Endothelial cell of umbilical vein (primary cell): ENCODE data around the gene STRN3. TPM values are rescaled to one million over a fixed set of nuclear protein-coding genes. Genes with fewer than 3 reads are reported as not detected.
"Not testable (repeated sequence)": the region's sequence is repeated elsewhere in the genome, so short reads cannot be mapped to it uniquely, and the experiment has no call there.

Source experiments
- BruUV-seq: library from RNA; stranded (reverse); fragments of 400-500 nt; replicated peaks from 2 replicates; lab custom pipeline; 2021; lab: Mats Ljungman, UMichigan
- CTCF ChIA-PET: fragments of 300-600, 350-600 bp; sonication (Branson Sonifier 250); formaldehyde crosslinking; loops from one replicate; lab custom pipeline; 2021; ENCODE audit warnings: antibody characterized with exemption, inconsistent platforms; lab: Charles Lee
- POLR2A ChIA-PET: fragments of 300-600, 350-600 bp; sonication (Branson Sonifier 250); formaldehyde crosslinking; loops from one replicate; lab custom pipeline; 2021; ENCODE audit warnings: antibody characterized with exemption, inconsistent platforms; lab: Charles Lee
- DNase-seq: peaks from one replicate; pipeline ENCODE4 v3.0.0-alpha.2; 2011; ENCODE audit warnings: low read depth, low spot score
- FAIRE-seq: peaks from 2 replicates; lab custom pipeline; 2011; peaks lifted over from hg19 to GRCh38; lab: Jason Lieb, UNC
- H2AFZ ChIP-seq: 2 replicates; pipeline ENCODE4 v1.6.0; 2012; ENCODE audit warnings: low read depth, low read length, control low read depth, inconsistent platforms
- H3K27ac ChIP-seq: 2 replicates; pipeline ENCODE4 v1.5.1; 2011; ENCODE audit warnings: low read depth, mild to moderate bottlenecking, control low read depth, low read length, moderate library complexity; ENCODE audit not compliant: insufficient read depth
- H3K27me3 ChIP-seq, 2 experiments: 2 replicates each; pipeline versions ENCODE4 v1.6.0 to v1.6.1; 2011; ENCODE audit warnings: low read length in 2 of 2, mixed read lengths in 1 of 2; ENCODE audit not compliant: control insufficient read depth in 2 of 2, insufficient read depth in 2 of 2
- H3K36me3 ChIP-seq, 2 experiments: 2 replicates in 1 of 2; 3 replicates in 1 of 2; pipeline ENCODE4 v1.5.1; 2011; ENCODE audit warnings: low read length in 2 of 2, mild to moderate bottlenecking in 1 of 2, moderate library complexity in 1 of 2; ENCODE audit not compliant: control insufficient read depth in 2 of 2, insufficient read depth in 2 of 2; ENCODE audit errors: extremely low read depth in 1 of 2
- H3K4me1 ChIP-seq: 3 replicates; pipeline ENCODE4 v1.5.1; 2011; ENCODE audit warnings: mild to moderate bottlenecking, low read length; ENCODE audit not compliant: control insufficient read depth, insufficient read depth; ENCODE audit errors: extremely low read depth
- H3K4me2 ChIP-seq: 2 replicates; pipeline ENCODE4 v1.6.1; 2011; ENCODE audit warnings: low read length, control low read depth, mixed read lengths; ENCODE audit not compliant: insufficient read depth
- H3K4me3 ChIP-seq, 3 experiments: fragments of 200-600 bp in 1 of 3; sonication (generic), shearing (Covaris generic) in 1 of 3; replicated peaks in 1 of 3; 2 replicates each; pipeline ENCODE4 v1.5.1; 2011 to 2016; ENCODE audit warnings: control low read depth in 3 of 3, low read length in 3 of 3, mild to moderate bottlenecking in 2 of 3, inconsistent platforms in 1 of 3, low read depth in 1 of 3, moderate library complexity in 1 of 3; ENCODE audit not compliant: insufficient read depth in 1 of 3
- H3K79me2 ChIP-seq: 2 replicates; pipeline ENCODE4 v1.6.0; 2012; ENCODE audit warnings: low read length, inconsistent platforms; ENCODE audit not compliant: control insufficient read depth, insufficient read depth
- H3K9ac ChIP-seq: replicated peaks from 2 replicates; pipeline ENCODE3; 2011; ENCODE audit warnings: low read length, control low read depth; ENCODE audit not compliant: insufficient read depth; ENCODE audit errors: extremely low read depth
- H3K9me1 ChIP-seq: replicated peaks from 3 replicates; pipeline ENCODE4 v1.6.0; 2011; ENCODE audit warnings: mild to moderate bottlenecking, low read length; ENCODE audit not compliant: control insufficient read depth, insufficient read depth; ENCODE audit errors: extremely low read depth
- H3K9me3 ChIP-seq: replicated peaks from 2 replicates; pipeline ENCODE4 v1.5.1; 2012; ENCODE audit warnings: low read length, inconsistent platforms; ENCODE audit not compliant: control insufficient read depth, insufficient read depth
- H4K20me1 ChIP-seq: replicated peaks from 2 replicates; pipeline ENCODE3; 2011; ENCODE audit warnings: mild to moderate bottlenecking, low read length; ENCODE audit not compliant: control insufficient read depth, insufficient read depth; ENCODE audit errors: extremely low read depth
- JUN ChIP-seq: IDR thresholded peaks from 2 replicates; pipeline ENCODE4 v1.6.1; 2011; ENCODE audit warnings: borderline replicate concordance, low read depth; ENCODE audit not compliant: insufficient read length, insufficient read depth
- MYC ChIP-seq: IDR thresholded peaks from one replicate; pipeline ENCODE4 v1.6.1; 2011; ENCODE audit warnings: mild to moderate bottlenecking, low read depth, low read length
- POLR2A ChIP-seq: IDR thresholded peaks from 2 replicates; pipeline ENCODE4 v1.6.1; 2012; ENCODE audit warnings: low read depth, mild to moderate bottlenecking, control low read depth, low read length
- POLR2AphosphoS5 ChIP-seq: IDR thresholded peaks from 2 replicates; pipeline ENCODE4 v1.6.1; 2012; ENCODE audit warnings: low read depth, mild to moderate bottlenecking, control low read depth, low read length, moderate library complexity; ENCODE audit not compliant: insufficient read depth
- dilution Hi-C: fragments of 300-500 bp; cut with MboI; formaldehyde crosslinking; loops from one replicate; pipeline ENCODE4 v1.15.0; 2019; ENCODE audit warnings: low sequenced_read_pairs; ENCODE audit not compliant: extremely low pct_ligation_motif_present
- intact Hi-C: fragments of 100-400 bp; cut with micrococcal nuclease; formaldehyde crosslinking; loops from one replicate; pipeline ENCODE4 v1.10.0; 2022
- polyA plus RNA-seq, 4 experiments: library from polyadenylated mRNA; depleted of rRNA in 3 of 4; stranded (reverse) in 3 of 4; unstranded in 1 of 4; fragments of >200 nt; gene quantifications; 2 replicates each; pipeline versions ENCODE4 v1.2.1 to v1.2.3, GENCODE V29; 2011 to 2012; ENCODE audit warnings: missing spikeins in 1 of 4
- total RNA-seq: library from RNA; stranded (reverse); gene quantifications from 2 replicates; pipeline ENCODE4 v1.2.3, GENCODE V29; 2021
- TF ChIP-seq, protein P1 (sequence below), 2 donors: IDR thresholded peaks; 1 replicate in 1 of 2; 2 replicates in 1 of 2; pipeline ENCODE4 v1.5.1; 2011; ENCODE audit warnings: low read length in 2 of 2, mild to moderate bottlenecking in 2 of 2, moderate library complexity in 2 of 2, control low read depth in 1 of 2, inconsistent platforms in 1 of 2, low read depth in 1 of 2; ENCODE audit not compliant: insufficient read depth in 1 of 2; ENCODE audit errors: extremely low read depth in 1 of 2

STRN3 gene
- total and polyA plus RNA-seq, 2 donors (not counting 3 experiments of a cell fraction or from before 2014, with no cell fraction given) = 8.4 to 35.1 TPM

DNA sequence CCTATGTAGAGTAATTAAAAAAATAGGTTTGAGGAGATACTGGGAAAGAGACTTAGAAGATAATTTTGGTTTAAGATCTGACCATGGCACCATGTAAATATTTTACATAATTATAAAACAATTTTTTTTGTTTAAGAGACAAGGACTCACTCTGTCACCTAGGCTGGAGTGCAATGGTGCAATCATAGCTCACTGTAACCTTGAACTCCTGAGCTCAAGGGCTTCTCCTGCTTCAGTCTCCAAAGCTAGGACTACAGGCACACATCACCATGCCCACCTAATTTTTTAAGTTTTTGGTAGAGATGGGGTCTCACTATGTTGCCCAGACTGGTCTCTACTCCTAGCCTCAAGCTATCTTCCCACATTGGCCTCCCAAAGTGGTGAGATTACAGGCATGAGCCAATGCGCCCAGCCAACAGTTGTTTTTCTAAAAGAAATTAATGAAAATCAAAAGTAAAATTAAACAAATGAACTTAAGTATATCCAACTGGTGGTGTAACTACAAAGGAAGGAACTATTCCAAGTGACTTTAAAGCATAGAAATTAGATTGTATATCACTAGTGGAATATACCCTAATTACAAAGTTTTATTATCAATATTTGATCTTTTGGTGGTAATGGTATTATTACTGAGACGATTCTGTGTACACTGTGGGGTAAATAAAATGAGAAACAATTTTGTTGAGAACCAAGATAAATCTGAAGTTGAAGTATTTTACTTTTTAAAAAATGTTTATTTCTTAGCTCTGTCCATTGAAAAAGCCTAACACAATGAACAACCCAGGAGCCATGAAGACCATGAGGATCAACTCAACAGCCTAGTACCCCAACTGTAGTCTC is 122.7 kb downstream of the STRN3 start:
- no peak for FAIRE-seq
- Histone ChIP-seq H3K9ac (no peak overlapping the region), H2AFZ (no peak overlapping the region), H3K36me3 (peaks cover 0 to 10% of the 10 kb centered on the region in 2 experiments), H3K4me1 (no peaks in the 10 kb centered on the region), H3K4me2 (no peak overlapping the region), H3K79me2 (no peaks in the 10 kb centered on the region), H3K4me3 (no peak overlapping the region), H3K27ac (no peak overlapping the region), H3K9me3 (no peaks in the 10 kb centered on the region), H4K20me1 (no peaks in the 10 kb centered on the region), H3K9me1 (no peaks in the 10 kb centered on the region), H3K27me3 (no peaks in the 10 kb centered on the region)
- BruUV-seq = no TSS peak
- ChIA-PET CTCF (interaction anchor here (0.7 to 3.8 kb wide), 4 partner anchors 10 to 246 kb away, joined by 3 to 19 read pairs (median 4); no protein-coding TSS in a partner anchor), POLR2A (no interaction called here)
- no peak for TF ChIP-seq POLR2AphosphoS5
- no peak for TF ChIP-seq MYC
- TF ChIP-seq, protein P1, sequence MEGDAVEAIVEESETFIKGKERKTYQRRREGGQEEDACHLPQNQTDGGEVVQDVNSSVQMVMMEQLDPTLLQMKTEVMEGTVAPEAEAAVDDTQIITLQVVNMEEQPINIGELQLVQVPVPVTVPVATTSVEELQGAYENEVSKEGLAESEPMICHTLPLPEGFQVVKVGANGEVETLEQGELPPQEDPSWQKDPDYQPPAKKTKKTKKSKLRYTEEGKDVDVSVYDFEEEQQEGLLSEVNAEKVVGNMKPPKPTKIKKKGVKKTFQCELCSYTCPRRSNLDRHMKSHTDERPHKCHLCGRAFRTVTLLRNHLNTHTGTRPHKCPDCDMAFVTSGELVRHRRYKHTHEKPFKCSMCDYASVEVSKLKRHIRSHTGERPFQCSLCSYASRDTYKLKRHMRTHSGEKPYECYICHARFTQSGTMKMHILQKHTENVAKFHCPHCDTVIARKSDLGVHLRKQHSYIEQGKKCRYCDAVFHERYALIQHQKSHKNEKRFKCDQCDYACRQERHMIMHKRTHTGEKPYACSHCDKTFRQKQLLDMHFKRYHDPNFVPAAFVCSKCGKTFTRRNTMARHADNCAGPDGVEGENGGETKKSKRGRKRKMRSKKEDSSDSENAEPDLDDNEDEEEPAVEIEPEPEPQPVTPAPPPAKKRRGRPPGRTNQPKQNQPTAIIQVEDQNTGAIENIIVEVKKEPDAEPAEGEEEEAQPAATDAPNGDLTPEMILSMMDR (IDR thresholded peaks at IDR 0.05; ENCODE audit: extremely low read depth in 1 of 2, insufficient read depth in 1 of 2, low read depth in 1 of 2, low read length in 2 of 2) = no peak
- no peak for TF ChIP-seq JUN
- no peak for TF ChIP-seq POLR2A
- intact Hi-C loops (no loop called here), dilution Hi-C loops (no loop called here)
- DNase-seq = no peak

DNA sequence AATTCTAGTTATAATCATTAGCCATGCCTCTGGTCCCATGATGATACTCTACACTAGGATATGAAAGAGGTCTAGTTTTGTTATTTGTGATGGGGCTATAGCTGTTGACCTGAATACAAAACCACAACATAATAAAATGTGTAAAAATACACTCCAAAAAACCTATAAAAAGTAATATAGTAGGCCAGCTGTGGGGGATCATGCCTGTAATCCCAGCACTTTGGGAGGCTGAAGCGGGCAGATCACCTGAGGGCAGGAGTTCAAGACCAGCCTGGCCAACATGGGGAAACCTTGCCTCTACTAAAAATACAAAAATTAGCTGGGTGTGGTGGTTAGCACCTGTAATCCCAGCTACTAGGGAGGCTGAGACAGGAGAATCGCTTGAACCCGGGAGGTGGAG is 129.1 kb downstream of the STRN3 start:
- H3K27me3 ChIP-seq, H3K27ac ChIP-seq, H3K79me2 ChIP-seq, H3K4me1 ChIP-seq, H4K20me1 ChIP-seq, H3K9me3 ChIP-seq, H3K4me3 ChIP-seq, dilution Hi-C loops, H3K36me3 ChIP-seq, BruUV-seq, H2AFZ ChIP-seq, H3K4me2 ChIP-seq, H3K9ac ChIP-seq, POLR2A ChIA-PET, intact Hi-C loops, H3K9me1 ChIP-seq, FAIRE-seq, DNase-seq: not testable (repeated sequence)
- CTCF ChIA-PET = interaction anchor here (0.9 kb wide), 1 partner anchor 9 kb away, joined by 3 read pairs; no protein-coding TSS in a partner anchor
